Hematopoietic multipotent progenitor cell treated with erythropoietin and hydrocortisone succinate and interleukin-3 and kit ligand, for 8 days (in vitro differentiated cells): ENCODE results near the gene MBD2.
"Not testable (repeated sequence)": the region's sequence is repeated elsewhere in the genome, so short reads cannot be mapped to it uniquely, and the experiment has no call there.

Experiments
- DNase-seq: peaks from one replicate; pipeline ENCODE4 v3.0.0-alpha.2; 2015

The MBD2 gene

GRCh38 chr18:54141041-54141608 lies 83.3 kb downstream of the MBD2 start:
- no peak for DNase-seq

- DNase-seq = no peak
Observed at GRCh38 chr18:54140641-54141040, 83.8 kb downstream of the MBD2 start.

GRCh38 chr18:54135216-54135615 lies 89.3 kb downstream of the MBD2 start:
- no peak for DNase-seq

GRCh38 chr18:54134053-54134452 lies 90.4 kb downstream of the MBD2 start:
- DNase-seq = no peak

- no peak for DNase-seq
Observed at GRCh38 chr18:54130631-54131030, 93.8 kb downstream of the MBD2 start.

GRCh38 chr18:54130177-54130576 lies 94.3 kb downstream of the MBD2 start:
- no peak for DNase-seq

- no peak for DNase-seq
Observed at GRCh38 chr18:54129448-54130067, 94.9 kb downstream of the MBD2 start.

GRCh38 chr18:54127759-54128378 lies 96.6 kb downstream of the MBD2 start:
- peak; percentile 55 for DNase-seq

- DNase-seq = no peak
Observed at GRCh38 chr18:54125429-54125828, 99.0 kb downstream of the MBD2 start.

- not testable (repeated sequence) for DNase-seq
Observed at GRCh38 chr18:54123720-54124440, 100.6 kb downstream of the MBD2 start.

GRCh38 chr18:54119524-54120019 lies 104.9 kb downstream of the MBD2 start:
- DNase-seq = peak; percentile 66

GRCh38 chr18:54117853-54118773 lies 106.4 kb downstream of the MBD2 start:
- DNase-seq = no peak

GRCh38 chr18:54116541-54117257 lies 107.8 kb downstream of the MBD2 start:
- DNase-seq = no peak

- no peak for DNase-seq
Observed at GRCh38 chr18:54112356-54112755, 112.1 kb downstream of the MBD2 start.

GRCh38 chr18:54109131-54109683 lies 115.3 kb downstream of the MBD2 start:
- DNase-seq = no peak

- DNase-seq = no peak
Observed at GRCh38 chr18:54102123-54102522, 122.3 kb downstream of the MBD2 start.
